ENCODE data around the gene MMRN1.

- TF ChIP-seq CTCF (IDR thresholded peaks at IDR 0.05): no peak
- no peak for TF ChIP-seq POLR2A (IDR thresholded peaks at IDR 0.05)
These were observed 26.4 kb upstream of the MMRN1 start for GRCh38 chr4:89868276-89868675.
